ENCODE data around the gene PHLDA2. TPM values are rescaled to one million over a fixed set of nuclear protein-coding genes. Genes with fewer than 3 reads are reported as not detected.

Gene PHLDA2
- polyA plus RNA-seq, 1 donor (not counting 4 experiments of a cell fraction or from before 2014, with no cell fraction given): 24.3 TPM

DNA sequence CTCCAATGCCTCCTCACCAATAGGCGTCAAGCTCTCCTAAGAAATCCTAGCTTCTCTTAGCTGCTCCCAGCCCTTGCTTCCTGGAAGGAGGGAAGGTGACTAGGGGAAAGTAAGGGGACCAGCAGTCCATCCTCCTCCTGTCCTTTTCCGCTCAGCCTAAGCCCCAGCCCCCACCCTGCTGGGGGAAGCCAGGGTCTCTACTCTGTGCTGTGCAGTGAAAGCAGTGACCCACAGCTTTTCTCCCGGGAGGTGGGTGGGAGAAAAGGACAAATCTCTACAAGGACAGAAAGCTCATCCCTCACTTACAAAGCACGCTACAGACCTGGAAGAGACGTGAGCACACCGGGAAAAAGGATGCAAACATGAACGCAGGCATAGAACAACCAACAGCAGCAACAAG is 30.9 kb upstream of the PHLDA2 start:
- peaks cover 4% of the 10 kb centered on the region for H3K9me1 ChIP-seq (ENCODE audit: control insufficient read depth, extremely low read depth, insufficient read depth, low read length)
- no peak overlapping the region for H3K4me2 ChIP-seq (ENCODE audit: control insufficient read depth, extremely low read depth, insufficient read depth, low read depth, low read length)
- H3K27ac ChIP-seq (ENCODE audit: control insufficient read depth, insufficient read depth, low read length): no peak overlapping the region
- DNase-seq (ENCODE audit: low read depth, low spot score) (no peak), FAIRE-seq (no peak)
- TF ChIP-seq, protein P1, sequence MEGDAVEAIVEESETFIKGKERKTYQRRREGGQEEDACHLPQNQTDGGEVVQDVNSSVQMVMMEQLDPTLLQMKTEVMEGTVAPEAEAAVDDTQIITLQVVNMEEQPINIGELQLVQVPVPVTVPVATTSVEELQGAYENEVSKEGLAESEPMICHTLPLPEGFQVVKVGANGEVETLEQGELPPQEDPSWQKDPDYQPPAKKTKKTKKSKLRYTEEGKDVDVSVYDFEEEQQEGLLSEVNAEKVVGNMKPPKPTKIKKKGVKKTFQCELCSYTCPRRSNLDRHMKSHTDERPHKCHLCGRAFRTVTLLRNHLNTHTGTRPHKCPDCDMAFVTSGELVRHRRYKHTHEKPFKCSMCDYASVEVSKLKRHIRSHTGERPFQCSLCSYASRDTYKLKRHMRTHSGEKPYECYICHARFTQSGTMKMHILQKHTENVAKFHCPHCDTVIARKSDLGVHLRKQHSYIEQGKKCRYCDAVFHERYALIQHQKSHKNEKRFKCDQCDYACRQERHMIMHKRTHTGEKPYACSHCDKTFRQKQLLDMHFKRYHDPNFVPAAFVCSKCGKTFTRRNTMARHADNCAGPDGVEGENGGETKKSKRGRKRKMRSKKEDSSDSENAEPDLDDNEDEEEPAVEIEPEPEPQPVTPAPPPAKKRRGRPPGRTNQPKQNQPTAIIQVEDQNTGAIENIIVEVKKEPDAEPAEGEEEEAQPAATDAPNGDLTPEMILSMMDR (optimal IDR thresholded peaks at IDR 0.05 in 1 of 3, IDR thresholded peaks at IDR 0.05 in 1 of 3, conservative IDR thresholded peaks at IDR 0.05 in 1 of 3; ENCODE audit: extremely low read depth in 1 of 3, insufficient read depth in 2 of 3, low read length in 3 of 3): no peak
- TF ChIP-seq EZH2 (IDR thresholded peaks at IDR 0.05; ENCODE audit: low read length): no peak
- dilution Hi-C loops (cut with MboI; ENCODE audit: extremely low pct_ligation_motif_present, low sequenced_read_pairs): no loop called here
- peaks cover 50 to 54% of the 10 kb centered on the region in 2 experiments for H3K36me3 ChIP-seq (ENCODE audit: control insufficient read depth in 2 of 2, extremely low read depth in 1 of 2, insufficient read depth in 2 of 2, low read length in 2 of 2)
- H3K4me1 ChIP-seq (ENCODE audit: control insufficient read depth, extremely low read depth, insufficient read depth, low read length): peaks cover 9% of the 10 kb centered on the region
- peaks cover 38% of the 10 kb centered on the region for H3K79me2 ChIP-seq (ENCODE audit: control insufficient read depth, insufficient read depth, low read length)
- no peaks in the 10 kb centered on the region for H3K27me3 ChIP-seq (ENCODE audit: control insufficient read depth, extremely low read depth, insufficient read depth, low read length)
- no peak overlapping the region for H3K4me3 ChIP-seq (ENCODE audit: control insufficient read depth in 2 of 3, extremely low read depth in 1 of 3, insufficient read depth in 2 of 3, low read depth in 1 of 3, low read length in 3 of 3)
- H4K20me1 ChIP-seq (ENCODE audit: control insufficient read depth, extremely low read depth, insufficient read depth, low read length): peaks cover 4% of the 10 kb centered on the region
- no peaks in the 10 kb centered on the region for H3K9me3 ChIP-seq (ENCODE audit: control insufficient read depth, low read depth, low read length)
- no peak overlapping the region for H2AFZ ChIP-seq (ENCODE audit: control insufficient read depth, low read length)
- no peak overlapping the region for H3K9ac ChIP-seq (ENCODE audit: control insufficient read depth, extremely low read depth, insufficient read depth, low read length)

DNA sequence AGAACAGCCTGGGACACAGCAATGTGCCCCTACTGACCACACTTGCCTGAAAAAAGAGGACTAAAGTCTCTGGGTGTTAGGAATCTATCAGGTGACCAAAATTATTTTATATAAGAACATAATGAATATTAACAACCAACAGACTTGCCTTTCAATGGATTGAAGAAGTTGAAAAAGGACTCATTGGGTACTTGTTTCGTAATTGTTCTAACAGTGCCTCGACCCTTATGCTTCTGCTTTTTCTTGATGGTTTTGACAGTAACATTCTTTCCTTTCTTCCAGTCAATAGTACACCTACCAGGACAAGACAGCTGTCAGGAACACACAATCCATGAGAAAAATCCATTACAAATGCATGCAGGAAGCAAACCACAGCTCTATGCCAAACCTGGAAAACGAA is 29.0 kb upstream of the PHLDA2 start:
- no peak overlapping the region for H3K27ac ChIP-seq (ENCODE audit: control insufficient read depth, insufficient read depth, low read length)
- no peaks in the 10 kb centered on the region for H4K20me1 ChIP-seq (ENCODE audit: control insufficient read depth, extremely low read depth, insufficient read depth, low read length)
- H3K9ac ChIP-seq (ENCODE audit: control insufficient read depth, extremely low read depth, insufficient read depth, low read length): no peak overlapping the region
- no peaks in the 10 kb centered on the region for H3K9me3 ChIP-seq (ENCODE audit: control insufficient read depth, low read depth, low read length)
- H3K27me3 ChIP-seq (ENCODE audit: control insufficient read depth, extremely low read depth, insufficient read depth, low read length): no peaks in the 10 kb centered on the region
- no peaks in the 10 kb centered on the region for H3K9me1 ChIP-seq (ENCODE audit: control insufficient read depth, extremely low read depth, insufficient read depth, low read length)
- no peak for DNase-seq (ENCODE audit: low read depth, low spot score)
- H3K36me3 ChIP-seq (ENCODE audit: control insufficient read depth in 2 of 2, extremely low read depth in 1 of 2, insufficient read depth in 2 of 2, low read length in 2 of 2): peaks cover 47 to 48% of the 10 kb centered on the region in 2 experiments
- H3K4me1 ChIP-seq (ENCODE audit: control insufficient read depth, extremely low read depth, insufficient read depth, low read length): peaks cover 4% of the 10 kb centered on the region
- peaks cover 24% of the 10 kb centered on the region for H3K79me2 ChIP-seq (ENCODE audit: control insufficient read depth, insufficient read depth, low read length)
- TF ChIP-seq EZH2 (IDR thresholded peaks at IDR 0.05; ENCODE audit: low read length): no peak
- TF ChIP-seq, protein P1 (optimal IDR thresholded peaks at IDR 0.05 in 1 of 3, IDR thresholded peaks at IDR 0.05 in 1 of 3, conservative IDR thresholded peaks at IDR 0.05 in 1 of 3; ENCODE audit: extremely low read depth in 1 of 3, insufficient read depth in 2 of 3, low read length in 3 of 3): no peak
- H3K4me3 ChIP-seq (ENCODE audit: control insufficient read depth in 2 of 3, extremely low read depth in 1 of 3, insufficient read depth in 2 of 3, low read depth in 1 of 3, low read length in 3 of 3): no peak overlapping the region
- dilution Hi-C loops (cut with MboI; ENCODE audit: extremely low pct_ligation_motif_present, low sequenced_read_pairs): no loop called here
- H2AFZ ChIP-seq (ENCODE audit: control insufficient read depth, low read length): no peak overlapping the region
- FAIRE-seq: no peak
- H3K4me2 ChIP-seq (ENCODE audit: control insufficient read depth, extremely low read depth, insufficient read depth, low read depth, low read length): no peak overlapping the region

Data from keratinocyte (primary cell).